ENCODE measurements around the gene TSHZ1.
"Not testable (repeated sequence)": the region's sequence is repeated elsewhere in the genome, so short reads cannot be mapped to it uniquely, and the experiment has no call there.

The TSHZ1 gene

GRCh38 chr18:75319905-75320304 lies 109.3 kb downstream of the TSHZ1 start:
- DNase-seq, result no peak
- in situ Hi-C loops (cut with HindIII; ENCODE audit: low pct_ligation_motif_present, low pct_unique_long_range_greater_than_20kb, low sequenced_read_pairs), result no loop called here

- in situ Hi-C loops (cut with HindIII; ENCODE audit: low pct_ligation_motif_present, low pct_unique_long_range_greater_than_20kb, low sequenced_read_pairs), result no loop called here
- DNase-seq, result no peak
Measured at GRCh38 chr18:75320506-75320905, 109.9 kb downstream of the TSHZ1 start.

GRCh38 chr18:75321431-75321830 lies 110.8 kb downstream of the TSHZ1 start:
- DNase-seq, result no peak
- in situ Hi-C loops (cut with HindIII; ENCODE audit: low pct_ligation_motif_present, low pct_unique_long_range_greater_than_20kb, low sequenced_read_pairs), result no loop called here

GRCh38 chr18:75322206-75322605 lies 111.6 kb downstream of the TSHZ1 start:
- no peak for DNase-seq
- in situ Hi-C loops (cut with HindIII; ENCODE audit: low pct_ligation_motif_present, low pct_unique_long_range_greater_than_20kb, low sequenced_read_pairs), result no loop called here

- in situ Hi-C loops (cut with HindIII; ENCODE audit: low pct_ligation_motif_present, low pct_unique_long_range_greater_than_20kb, low sequenced_read_pairs), result no loop called here
Measured at GRCh38 chr18:75323821-75324585, 113.4 kb downstream of the TSHZ1 start.

GRCh38 chr18:75324686-75325257 lies 114.2 kb downstream of the TSHZ1 start:
- in situ Hi-C loops (cut with HindIII; ENCODE audit: low pct_ligation_motif_present, low pct_unique_long_range_greater_than_20kb, low sequenced_read_pairs), result no loop called here
- DNase-seq, result no peak

More at GRCh38 chr18:75323821-75324585, 113.4 kb downstream of the TSHZ1 start:
- DNase-seq, result no peak

- in situ Hi-C loops (cut with HindIII; ENCODE audit: low pct_ligation_motif_present, low pct_unique_long_range_greater_than_20kb, low sequenced_read_pairs); DNase-seq: not testable (repeated sequence)
Measured at GRCh38 chr18:75329753-75330152, 119.2 kb downstream of the TSHZ1 start.

- no peak for DNase-seq
- in situ Hi-C loops (cut with HindIII; ENCODE audit: low pct_ligation_motif_present, low pct_unique_long_range_greater_than_20kb, low sequenced_read_pairs), result no loop called here
Measured at GRCh38 chr18:75330308-75330707, 119.7 kb downstream of the TSHZ1 start.

GRCh38 chr18:75334869-75335268 lies 124.3 kb downstream of the TSHZ1 start:
- in situ Hi-C loops (cut with HindIII; ENCODE audit: low pct_ligation_motif_present, low pct_unique_long_range_greater_than_20kb, low sequenced_read_pairs), result no loop called here
- DNase-seq, result no peak

GRCh38 chr18:75335511-75335910 lies 124.9 kb downstream of the TSHZ1 start:
- in situ Hi-C loops (cut with HindIII; ENCODE audit: low pct_ligation_motif_present, low pct_unique_long_range_greater_than_20kb, low sequenced_read_pairs), result no loop called here
- no peak for DNase-seq

GRCh38 chr18:75336767-75337166 lies 126.2 kb downstream of the TSHZ1 start:
- in situ Hi-C loops (cut with HindIII; ENCODE audit: low pct_ligation_motif_present, low pct_unique_long_range_greater_than_20kb, low sequenced_read_pairs), result no loop called here
- DNase-seq, result no peak

- no peak for DNase-seq
- in situ Hi-C loops (cut with HindIII; ENCODE audit: low pct_ligation_motif_present, low pct_unique_long_range_greater_than_20kb, low sequenced_read_pairs), result no loop called here
Measured at GRCh38 chr18:75337348-75337747, 126.8 kb downstream of the TSHZ1 start.

- DNase-seq, result no peak
- in situ Hi-C loops (cut with HindIII; ENCODE audit: low pct_ligation_motif_present, low pct_unique_long_range_greater_than_20kb, low sequenced_read_pairs), result no loop called here
Measured at GRCh38 chr18:75338631-75339030, 128.0 kb downstream of the TSHZ1 start.
